Measurements from ENCODE around the gene PPM1N.

The PPM1N gene

DNA sequence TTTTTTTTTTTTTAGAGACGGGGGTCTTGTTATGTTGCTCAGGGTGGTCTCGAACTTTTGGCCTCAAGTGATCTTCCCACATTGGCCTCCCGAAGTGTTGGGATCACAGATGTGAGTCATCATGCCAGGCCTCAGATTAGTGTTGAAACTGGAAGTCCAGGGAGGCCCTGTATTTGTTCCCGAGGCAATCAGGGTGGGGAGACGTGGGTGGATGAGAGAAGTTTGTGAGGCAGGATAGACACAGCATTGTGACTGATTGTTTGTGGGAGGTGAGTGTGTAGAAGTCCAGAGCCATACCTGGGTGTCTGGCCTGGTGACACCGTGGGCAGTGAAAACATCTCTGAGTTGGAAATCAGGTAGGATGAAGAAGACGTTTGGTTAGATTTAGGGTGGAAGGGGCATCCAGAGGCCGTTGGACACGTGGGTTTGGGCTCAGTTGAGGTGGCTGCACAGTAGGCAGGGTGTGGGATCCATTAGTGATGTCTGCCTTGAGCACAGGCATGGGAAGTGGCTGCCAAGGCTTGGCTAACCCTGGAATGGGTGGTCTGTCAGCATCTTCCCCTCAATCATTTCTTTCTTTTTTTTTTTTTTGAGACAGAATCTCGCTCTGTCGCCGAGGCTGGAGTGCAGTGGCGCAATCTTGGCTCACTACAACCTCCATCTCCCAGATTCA lies 13.8 kb upstream of the PPM1N start:
- DNase-seq (ENCODE audit: low read depth in 1 of 2, low spot score in 1 of 2): no peak
- TF ChIP-seq JUND (IDR thresholded peaks at IDR 0.05; ENCODE audit: low read depth): no peak
- in situ Hi-C loops (cut with HindIII; ENCODE audit: low pct_unique_long_range_greater_than_20kb, low sequenced_read_pairs): no loop called here

DNA sequence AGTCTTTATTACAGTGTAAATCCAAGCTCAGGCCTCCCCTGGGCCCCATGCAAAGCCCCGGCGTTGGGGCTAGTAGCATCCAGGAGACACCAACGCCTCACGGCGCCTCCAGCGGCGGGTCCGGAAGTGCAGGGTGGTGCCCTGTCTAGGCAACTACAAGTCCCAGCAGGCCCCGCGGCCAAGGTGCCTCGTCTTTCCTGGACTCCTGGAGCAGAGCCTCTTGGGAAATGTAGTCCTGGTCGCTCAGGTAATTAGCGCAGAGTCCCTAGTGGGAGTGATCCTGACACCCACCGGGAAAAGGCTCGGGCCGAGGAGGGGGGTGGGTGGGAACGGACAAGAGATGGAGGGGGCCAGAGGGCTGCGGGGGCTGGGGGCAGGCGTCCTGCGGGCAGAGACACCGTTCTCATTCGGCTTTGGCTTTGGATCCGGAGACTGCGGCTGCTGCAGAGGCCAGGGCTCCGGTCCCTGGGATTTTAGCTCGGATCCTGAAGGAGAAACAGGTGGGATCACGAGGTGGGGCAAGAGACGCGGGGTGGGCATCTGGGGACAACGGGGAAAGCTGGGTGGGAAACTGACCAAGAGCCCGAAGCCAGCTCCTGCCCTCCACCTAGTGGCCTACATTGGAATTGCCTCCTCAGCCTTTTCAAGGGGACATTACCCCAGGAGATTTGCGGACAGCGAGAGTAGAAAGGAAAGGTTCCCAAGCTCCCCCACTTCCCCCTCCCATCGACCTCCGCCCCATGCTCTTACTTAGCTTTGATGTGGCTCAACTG lies 12.8 kb upstream of the PPM1N start:
- TF ChIP-seq JUND (IDR thresholded peaks at IDR 0.05; ENCODE audit: low read depth): no peak
- in situ Hi-C loops (cut with HindIII; ENCODE audit: low pct_unique_long_range_greater_than_20kb, low sequenced_read_pairs): no loop called here
- peak in 1 of 2 experiments; percentile 96 for DNase-seq (ENCODE audit: low read depth in 1 of 2, low spot score in 1 of 2)

- DNase-seq (ENCODE audit: low read depth in 1 of 2, low spot score in 1 of 2): no peak
- in situ Hi-C loops (cut with HindIII; ENCODE audit: low pct_unique_long_range_greater_than_20kb, low sequenced_read_pairs): no loop called here
- no peak for TF ChIP-seq JUND (IDR thresholded peaks at IDR 0.05; ENCODE audit: low read depth)
These were observed 9.5 kb upstream of the PPM1N start for GRCh38 chr19:45488708-45489107.

- in situ Hi-C loops (cut with HindIII; ENCODE audit: low pct_unique_long_range_greater_than_20kb, low sequenced_read_pairs): no loop called here
- DNase-seq (ENCODE audit: low read depth in 1 of 2, low spot score in 1 of 2): no peak
- TF ChIP-seq JUND (IDR thresholded peaks at IDR 0.05; ENCODE audit: low read depth): no peak
These were observed 8.9 kb upstream of the PPM1N start for GRCh38 chr19:45489216-45489855.

GRCh38 chr19:45492137-45492626 lies 6.1 kb upstream of the PPM1N start:
- no peak for TF ChIP-seq JUND (IDR thresholded peaks at IDR 0.05; ENCODE audit: low read depth)
- DNase-seq (ENCODE audit: low read depth in 1 of 2, low spot score in 1 of 2): no peak
- in situ Hi-C loops (cut with HindIII; ENCODE audit: low pct_unique_long_range_greater_than_20kb, low sequenced_read_pairs): no loop called here

- no peak for TF ChIP-seq JUND (IDR thresholded peaks at IDR 0.05; ENCODE audit: low read depth)
- DNase-seq (ENCODE audit: low read depth in 1 of 2, low spot score in 1 of 2): peak; percentile 92
- in situ Hi-C loops (cut with HindIII; ENCODE audit: low pct_unique_long_range_greater_than_20kb, low sequenced_read_pairs): no loop called here
These were observed 5.4 kb upstream of the PPM1N start for GRCh38 chr19:45492627-45493470.

DNA sequence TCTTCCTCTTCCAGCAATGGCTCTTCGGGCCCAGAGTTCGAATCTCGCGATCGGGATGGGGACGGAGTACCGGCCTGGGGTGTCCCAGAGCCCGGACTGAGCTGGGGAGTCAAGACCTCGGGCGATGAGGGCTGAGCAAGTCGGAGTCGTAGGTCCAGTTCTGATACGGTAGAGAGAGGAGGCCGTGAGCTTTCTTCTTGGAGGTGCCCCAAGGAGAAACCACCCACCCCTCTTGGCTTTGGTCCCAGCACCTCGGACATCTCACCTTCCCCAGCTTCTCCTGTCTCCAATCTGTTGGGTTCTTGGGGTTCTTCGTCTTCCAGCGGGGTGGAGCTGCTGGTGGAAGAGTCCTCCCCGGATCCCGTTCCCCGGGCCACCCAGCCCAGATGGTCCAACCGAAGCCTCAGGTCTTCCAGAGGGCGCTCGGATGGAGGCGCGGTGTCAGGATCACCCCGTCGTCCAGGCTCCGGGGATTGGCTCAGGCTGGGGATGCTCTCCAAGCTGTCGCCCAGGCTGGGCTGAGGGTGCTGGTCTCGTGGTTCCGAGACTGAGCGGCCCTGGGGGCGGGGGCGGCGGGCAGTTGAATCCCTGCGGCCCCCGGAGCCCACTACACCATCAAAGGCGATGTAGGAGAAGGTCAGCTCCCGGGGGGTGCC lies 3.9 kb upstream of the PPM1N start:
- in situ Hi-C loops (cut with HindIII; ENCODE audit: low pct_unique_long_range_greater_than_20kb, low sequenced_read_pairs): no loop called here
- no peak for DNase-seq (ENCODE audit: low read depth in 1 of 2, low spot score in 1 of 2)

GRCh38 chr19:45495178-45495577 lies 3.1 kb upstream of the PPM1N start:
- no peak for DNase-seq (ENCODE audit: low read depth in 1 of 2, low spot score in 1 of 2)
- in situ Hi-C loops (cut with HindIII; ENCODE audit: low pct_unique_long_range_greater_than_20kb, low sequenced_read_pairs): no loop called here
- no peak for TF ChIP-seq JUND (IDR thresholded peaks at IDR 0.05; ENCODE audit: low read depth)

More for the DNA sequence above, 3.9 kb upstream of the PPM1N start:
- no peak for TF ChIP-seq JUND (IDR thresholded peaks at IDR 0.05; ENCODE audit: low read depth)

DNA sequence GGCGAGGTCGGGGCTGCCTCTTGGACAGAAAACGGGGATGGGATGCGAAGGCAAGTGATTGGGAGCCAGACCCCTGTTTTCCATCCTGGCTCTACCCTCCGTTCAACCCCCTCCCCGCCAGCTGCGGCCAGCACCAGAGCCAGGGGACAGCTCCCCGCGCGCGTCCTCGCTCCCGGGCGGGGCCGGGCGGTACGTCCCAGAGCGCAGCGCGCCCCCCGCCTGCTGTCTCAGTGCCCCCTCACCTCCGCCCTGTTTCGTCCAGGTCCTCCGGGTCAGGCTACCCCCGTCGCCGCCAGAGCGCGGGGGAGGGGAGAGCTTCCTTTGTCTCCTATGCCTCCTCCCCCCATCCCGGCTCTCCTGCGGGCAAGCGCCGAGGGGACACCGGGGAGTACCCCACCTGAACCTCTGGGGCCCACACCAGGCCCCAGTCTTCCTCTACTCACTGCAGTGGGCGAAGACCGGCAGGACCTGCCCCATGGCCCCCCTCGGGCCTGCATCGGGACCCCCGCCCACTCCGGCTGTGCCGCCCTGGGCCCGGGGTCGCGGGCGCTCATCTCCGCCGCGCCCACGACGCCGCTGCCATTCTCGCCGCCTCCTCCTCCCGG lies 1.8 kb upstream of the PPM1N start:
- DNase-seq (ENCODE audit: low read depth in 1 of 2, low spot score in 1 of 2): peak in 1 of 2 experiments; percentile 50
- TF ChIP-seq JUND (IDR thresholded peaks at IDR 0.05; ENCODE audit: low read depth): no peak
- in situ Hi-C loops (cut with HindIII; ENCODE audit: low pct_unique_long_range_greater_than_20kb, low sequenced_read_pairs): no loop called here

DNA sequence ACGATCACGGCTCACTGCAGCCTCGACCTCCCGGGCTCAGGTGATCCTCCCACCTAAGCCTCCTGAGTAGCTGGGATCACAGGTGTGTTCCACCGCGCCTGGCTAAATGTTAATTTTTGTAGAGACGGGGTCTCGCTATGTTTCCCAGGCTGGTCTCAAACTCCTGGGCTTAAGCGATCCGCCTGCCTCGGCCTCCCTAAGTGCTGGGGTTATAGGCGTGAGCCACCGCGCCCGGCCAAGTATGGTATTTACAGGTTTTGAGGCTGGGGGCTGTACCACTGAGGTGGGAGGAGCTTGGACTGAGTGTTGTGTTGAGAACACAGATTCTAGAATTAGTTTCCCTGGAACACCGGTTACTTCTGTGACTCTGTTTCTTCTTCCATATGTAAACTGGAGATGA lies 452 bp upstream of the PPM1N start:
- no peak for TF ChIP-seq JUND (IDR thresholded peaks at IDR 0.05; ENCODE audit: low read depth)
- no peak for DNase-seq (ENCODE audit: low read depth in 1 of 2, low spot score in 1 of 2)
- in situ Hi-C loops (cut with HindIII; ENCODE audit: low pct_unique_long_range_greater_than_20kb, low sequenced_read_pairs): no loop called here
